Measurements from ENCODE around the gene POM121L2. TPM values are rescaled to one million over a fixed set of nuclear protein-coding genes. Genes with fewer than 3 reads are reported as not detected.
"Not testable (repeated sequence)": the region's sequence is repeated elsewhere in the genome, so short reads cannot be mapped to it uniquely, and the experiment has no call there.

Gene POM121L2
- polyA plus RNA-seq, 3 donors from 2014 or later, result not detected

DNA sequence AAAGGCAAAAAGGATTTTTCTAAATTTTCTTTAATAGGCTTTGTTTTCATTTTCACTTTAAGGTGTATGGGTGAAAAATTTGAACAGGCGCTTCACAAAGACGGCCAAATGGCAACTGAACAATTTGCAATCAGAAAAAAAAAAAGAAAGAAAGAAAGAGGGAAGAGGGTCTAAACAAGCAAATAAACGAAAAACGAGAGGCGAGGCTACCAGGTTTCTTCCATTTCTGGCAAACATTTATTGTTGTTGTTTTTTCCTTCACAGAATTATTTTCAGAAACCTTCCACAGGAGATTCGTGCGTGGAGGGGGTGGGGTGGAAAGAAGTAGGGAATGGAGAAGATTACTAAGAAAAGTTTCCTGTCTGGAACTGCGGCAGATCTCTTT is 24.3 kb downstream of the POM121L2 start:
- peaks cover 65 to 88% (median 82%) of the 10 kb centered on the region in 3 donors for H3K27me3 Mint-ChIP-seq (ENCODE audit: low read depth in 3 of 3)
- peaks cover 9 to 29% (median 22%) of the 10 kb centered on the region in 3 donors for H3K36me3 Mint-ChIP-seq
- peaks cover 0 to 4% of the 10 kb centered on the region in 2 donors for H3K4me1 Mint-ChIP-seq
- H3K4me3 Mint-ChIP-seq, result no peak overlapping the region
- no peak for DNase-seq
- no peak overlapping the region for H3K27ac Mint-ChIP-seq
- H3K9me3 Mint-ChIP-seq, result peaks cover 35 to 86% (median 56%) of the 10 kb centered on the region in 6 donors

DNA sequence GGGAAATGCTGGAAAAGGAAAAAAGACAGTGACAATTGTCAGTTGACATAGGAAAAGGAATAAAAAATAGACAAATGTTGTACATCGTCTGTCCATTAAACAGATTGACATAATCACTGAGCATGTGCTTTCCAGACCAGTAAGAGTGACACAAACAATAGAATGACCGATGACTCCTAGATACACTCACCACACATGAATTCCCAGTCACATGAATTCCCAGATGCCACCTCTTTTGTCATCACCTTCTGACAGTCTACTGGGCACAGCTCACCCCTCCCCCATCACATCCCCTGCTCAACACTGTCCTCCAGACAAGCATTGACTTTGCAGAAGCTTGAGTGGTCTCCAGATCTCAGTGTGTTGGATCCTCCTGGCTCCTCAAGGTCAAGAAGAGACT is 25.9 kb downstream of the POM121L2 start:
- H3K27ac Mint-ChIP-seq, result no peak overlapping the region

DNA sequence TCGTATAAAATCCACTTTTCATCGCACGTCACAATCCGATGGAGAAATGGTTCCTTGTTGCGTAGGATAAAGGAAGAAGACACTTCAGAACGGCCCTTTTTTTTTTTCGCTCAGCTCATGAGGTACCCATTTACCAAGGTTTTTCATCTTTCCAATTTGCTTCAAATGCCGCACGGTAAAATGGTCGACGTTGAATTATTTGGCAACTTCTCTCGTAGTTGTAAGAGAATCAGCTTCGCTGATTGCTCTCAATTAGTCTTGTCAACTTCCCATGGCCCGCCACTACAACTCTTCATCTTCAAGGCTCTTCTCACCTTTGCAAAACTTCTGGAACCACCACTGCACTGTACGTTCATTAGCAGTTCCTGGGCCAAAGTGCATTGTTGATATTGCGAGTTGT is 28.8 kb downstream of the POM121L2 start:
- H3K36me3 Mint-ChIP-seq, result peaks cover 5 to 36% (median 20%) of the 10 kb centered on the region in 3 donors
- peaks cover 0 to 3% of the 10 kb centered on the region in 2 donors for H3K4me1 Mint-ChIP-seq
- H3K27me3 Mint-ChIP-seq (ENCODE audit: low read depth in 3 of 3), result peaks cover 57 to 83% (median 82%) of the 10 kb centered on the region in 3 donors
- H3K4me3 Mint-ChIP-seq, result peak overlapping the region in 2 of 5 donors; percentile 18 to 56
- peak overlapping the region in 3 of 6 donors; percentile 65 to 82 (median 76) for H3K27ac Mint-ChIP-seq
- H3K9me3 Mint-ChIP-seq, result peaks cover 21 to 79% (median 54%) of the 10 kb centered on the region in 6 donors
- no peak for DNase-seq

More for the DNA sequence above, 25.9 kb downstream of the POM121L2 start:
- no peak overlapping the region for H3K4me3 Mint-ChIP-seq
- H3K9me3 Mint-ChIP-seq, result peaks cover 29 to 89% (median 53%) of the 10 kb centered on the region in 6 donors
- peaks cover 65 to 86% (median 81%) of the 10 kb centered on the region in 3 donors for H3K27me3 Mint-ChIP-seq (ENCODE audit: low read depth in 3 of 3)
- DNase-seq, result no peak
- peaks cover 5 to 32% (median 20%) of the 10 kb centered on the region in 3 donors for H3K36me3 Mint-ChIP-seq
- H3K4me1 Mint-ChIP-seq, result peaks cover 0 to 4% of the 10 kb centered on the region in 2 donors

DNA sequence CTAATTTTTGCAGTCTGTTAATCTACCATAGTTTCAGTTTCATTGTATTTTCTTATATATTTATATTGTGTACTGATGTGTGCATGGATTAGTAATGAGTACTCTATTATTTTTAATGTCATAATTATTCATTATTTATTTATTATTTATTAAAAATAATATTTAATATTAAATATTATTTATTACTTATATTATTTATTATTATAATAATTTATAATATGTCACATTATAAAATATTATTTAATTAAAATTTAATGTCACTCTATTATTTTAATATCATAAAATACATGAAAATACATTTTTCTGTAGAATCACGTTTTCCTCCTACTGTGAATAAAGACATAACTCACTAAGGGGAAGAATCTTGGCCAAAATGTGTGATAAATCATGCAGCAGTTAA is 30.5 kb downstream of the POM121L2 start:
- peaks cover 50 to 81% (median 79%) of the 10 kb centered on the region in 3 donors for H3K27me3 Mint-ChIP-seq (ENCODE audit: low read depth in 3 of 3)
- H3K9me3 Mint-ChIP-seq, result peaks cover 20 to 75% (median 52%) of the 10 kb centered on the region in 6 donors
- no peak for DNase-seq
- H3K4me1 Mint-ChIP-seq, result peaks cover 0 to 3% of the 10 kb centered on the region in 2 donors
- H3K4me3 Mint-ChIP-seq, result no peak overlapping the region
- H3K27ac Mint-ChIP-seq, result no peak overlapping the region
- H3K36me3 Mint-ChIP-seq, result peaks cover 5 to 39% (median 16%) of the 10 kb centered on the region in 3 donors

DNA sequence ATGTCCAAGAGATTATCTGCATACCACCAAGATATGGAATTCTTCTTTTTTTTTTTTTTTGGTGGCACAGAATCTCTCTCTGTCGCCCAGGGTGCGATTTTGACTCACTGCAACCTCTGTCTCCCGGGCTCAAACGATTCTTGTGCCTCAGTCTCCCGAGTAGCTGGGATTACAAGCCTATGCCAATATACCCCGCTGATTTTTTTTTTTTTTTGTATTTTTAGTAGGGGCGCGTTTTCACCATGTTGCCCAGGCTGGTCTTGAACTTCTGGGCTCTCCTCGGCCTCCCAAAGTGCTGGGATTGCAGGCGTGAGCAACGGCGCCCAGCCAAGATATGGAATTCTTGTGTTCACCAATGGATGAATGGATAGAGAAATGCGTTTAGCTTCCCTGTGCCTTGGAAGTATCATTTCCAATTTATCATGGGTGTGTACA is 31.0 kb downstream of the POM121L2 start:
- H3K27ac Mint-ChIP-seq, result no peak overlapping the region
- no peak for DNase-seq

DNA sequence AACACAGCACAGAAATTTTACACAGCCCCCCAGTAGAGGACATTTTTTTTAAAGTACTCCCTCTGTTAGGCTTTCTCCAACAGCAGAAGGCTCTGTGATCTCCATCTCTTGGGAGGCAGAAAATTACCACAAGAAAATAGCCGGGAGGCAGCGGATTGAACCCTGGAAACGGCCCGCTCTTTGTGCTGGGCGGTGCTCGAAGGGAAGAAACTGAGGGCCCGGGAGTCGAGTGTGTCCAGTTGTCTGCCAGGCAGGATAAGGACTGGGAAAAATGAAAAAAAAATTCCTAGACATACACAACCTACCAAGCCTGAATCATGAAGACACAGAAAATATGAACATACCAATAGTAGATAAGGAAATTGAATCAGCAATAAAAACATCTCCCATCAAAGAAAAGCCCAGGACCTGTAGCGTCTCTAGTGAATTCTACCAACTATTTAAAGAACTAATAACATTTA is 31.5 kb downstream of the POM121L2 start:
- Mint-ChIP-seq H3K9me3 (peaks cover 18 to 75% (median 47%) of the 10 kb centered on the region in 6 donors), H3K36me3 (peaks cover 11 to 38% (median 16%) of the 10 kb centered on the region in 3 donors), H3K4me1 (peaks cover 0 to 3% of the 10 kb centered on the region in 2 donors), H3K27ac (no peak overlapping the region), H3K27me3 (ENCODE audit: low read depth in 3 of 3) (peaks cover 53 to 84% (median 74%) of the 10 kb centered on the region in 3 donors), H3K4me3 (peak overlapping the region in 1 of 5 donors; percentile 4)
- DNase-seq, result no peak

More for the DNA sequence above, 31.0 kb downstream of the POM121L2 start:
- peaks cover 20 to 75% (median 49%) of the 10 kb centered on the region in 6 donors for H3K9me3 Mint-ChIP-seq
- H3K27me3 Mint-ChIP-seq (ENCODE audit: low read depth in 3 of 3), result peaks cover 48 to 81% (median 75%) of the 10 kb centered on the region in 3 donors
- H3K4me3 Mint-ChIP-seq, result no peak overlapping the region
- peaks cover 7 to 38% (median 16%) of the 10 kb centered on the region in 3 donors for H3K36me3 Mint-ChIP-seq
- peaks cover 0 to 3% of the 10 kb centered on the region in 2 donors for H3K4me1 Mint-ChIP-seq

DNA sequence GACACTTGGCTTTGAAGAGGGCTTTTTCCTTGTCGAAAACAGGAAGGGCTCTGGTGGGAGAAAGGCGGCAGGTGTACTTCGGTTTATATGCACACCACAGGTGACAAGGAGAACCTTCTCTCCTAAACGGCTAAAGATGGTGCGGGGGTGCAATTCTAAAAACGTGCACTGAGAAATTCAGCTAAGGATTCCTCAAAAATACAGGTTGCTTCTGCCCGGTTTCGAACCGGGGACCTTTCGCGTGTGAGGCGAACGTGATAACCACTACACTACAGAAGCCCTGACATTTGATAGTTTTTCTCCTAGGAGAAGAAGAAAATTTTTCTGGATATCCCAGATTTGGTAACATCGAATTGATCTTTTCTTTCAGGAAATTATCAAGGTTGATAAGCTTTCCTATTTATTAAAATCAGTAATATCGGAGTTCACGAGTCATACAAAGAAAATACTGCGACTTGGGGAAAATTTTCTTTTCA is 32.0 kb downstream of the POM121L2 start:
- Mint-ChIP-seq H3K36me3 (peaks cover 7 to 34% (median 16%) of the 10 kb centered on the region in 3 donors), H3K4me3 (no peak overlapping the region), H3K27me3 (ENCODE audit: low read depth in 3 of 3) (peaks cover 55 to 81% (median 71%) of the 10 kb centered on the region in 3 donors), H3K27ac (no peak overlapping the region), H3K4me1 (peaks cover 0 to 3% of the 10 kb centered on the region in 2 donors), H3K9me3 (peaks cover 17 to 70% (median 43%) of the 10 kb centered on the region in 6 donors)
- no peak for DNase-seq

DNA sequence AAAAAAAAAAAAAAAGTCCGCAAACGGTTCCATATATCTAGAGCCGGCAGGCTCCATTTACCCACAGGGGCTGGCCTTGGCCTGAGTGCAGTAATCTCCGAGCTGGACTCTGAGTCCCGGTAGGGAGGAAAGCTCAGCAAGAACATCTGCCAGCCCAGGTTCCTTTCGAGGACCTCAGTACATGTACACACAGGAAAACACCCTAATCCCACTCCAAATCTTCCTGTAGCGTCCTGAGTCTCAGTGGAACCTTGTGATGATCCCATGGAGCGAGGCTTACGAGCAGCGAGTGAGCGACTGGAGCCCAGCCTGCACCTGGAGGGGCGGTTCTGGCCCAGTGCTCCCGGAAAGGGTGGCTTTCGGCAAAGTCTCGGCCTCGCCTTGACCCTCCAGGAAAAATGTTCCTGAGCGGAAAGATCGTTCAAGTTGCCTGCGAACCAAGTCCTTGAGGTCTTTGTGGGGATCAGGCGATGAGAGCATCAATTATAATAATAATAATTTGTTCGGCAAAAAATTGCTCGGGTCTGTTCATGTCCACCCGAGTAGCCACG is 32.5 kb downstream of the POM121L2 start:
- Mint-ChIP-seq H3K4me3 (peak overlapping the region in 2 of 5 donors; percentile 21 to 27), H3K27me3 (ENCODE audit: low read depth in 3 of 3) (peaks cover 52 to 79% (median 67%) of the 10 kb centered on the region in 3 donors), H3K27ac (no peak overlapping the region), H3K9me3 (peaks cover 12 to 65% (median 37%) of the 10 kb centered on the region in 6 donors), H3K4me1 (peaks cover 0 to 3% of the 10 kb centered on the region in 2 donors), H3K36me3 (peaks cover 7 to 34% (median 12%) of the 10 kb centered on the region in 3 donors)
- no peak for DNase-seq

DNA sequence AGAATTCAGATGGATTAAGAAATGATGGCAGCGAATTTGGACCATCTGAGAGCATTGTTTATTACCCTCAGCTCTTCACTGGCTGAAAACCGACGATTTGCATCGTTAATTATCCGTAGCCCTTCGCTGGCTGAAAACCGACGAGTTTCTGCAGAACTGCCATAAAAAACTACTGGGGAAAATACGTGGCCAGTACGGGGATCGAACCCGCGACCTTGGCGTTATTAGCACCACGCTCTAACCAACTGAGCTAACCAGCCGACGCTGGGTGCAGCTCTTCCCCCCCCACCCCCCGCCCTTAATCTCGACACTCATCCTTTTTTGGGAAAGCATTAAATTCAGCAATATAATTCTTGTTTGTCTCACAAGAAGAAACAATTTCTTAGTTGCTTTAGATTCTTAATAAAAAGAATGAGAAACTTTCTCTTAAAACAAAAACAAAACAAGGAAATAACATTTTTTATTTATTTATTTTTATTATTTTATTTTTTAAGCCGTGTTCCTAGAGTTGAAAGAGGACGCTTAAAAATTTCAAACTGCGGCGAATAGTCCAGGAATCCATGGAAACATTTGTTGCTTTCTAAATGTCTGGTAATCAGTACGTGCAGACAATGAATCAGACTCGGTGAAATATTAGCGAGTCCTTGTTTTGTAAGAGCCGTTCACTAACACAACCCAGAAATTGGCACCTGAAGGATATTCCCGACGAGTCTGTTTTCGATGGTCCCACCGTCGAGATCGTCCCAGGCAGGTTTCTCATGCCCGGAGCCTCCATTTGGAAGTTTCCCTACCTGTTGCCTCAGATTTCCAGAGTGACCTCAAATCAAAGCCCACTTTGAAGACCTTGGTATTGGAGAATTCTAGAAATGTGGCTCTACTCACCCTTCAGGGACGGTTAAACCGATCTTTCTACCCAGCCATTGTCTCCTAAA is 36.8 kb downstream of the POM121L2 start:
- Mint-ChIP-seq H3K9me3 (peaks cover 0 to 32% (median 13%) of the 10 kb centered on the region in 6 donors), H3K36me3 (peaks cover 0 to 12% (median 10%) of the 10 kb centered on the region in 3 donors), H3K27me3 (ENCODE audit: low read depth in 3 of 3) (peaks cover 36 to 72% (median 37%) of the 10 kb centered on the region in 3 donors), H3K27ac (no peak overlapping the region), H3K4me1 (peaks cover 0 to 2% of the 10 kb centered on the region in 2 donors), H3K4me3 (no peak overlapping the region)
- DNase-seq, result no peak

DNA sequence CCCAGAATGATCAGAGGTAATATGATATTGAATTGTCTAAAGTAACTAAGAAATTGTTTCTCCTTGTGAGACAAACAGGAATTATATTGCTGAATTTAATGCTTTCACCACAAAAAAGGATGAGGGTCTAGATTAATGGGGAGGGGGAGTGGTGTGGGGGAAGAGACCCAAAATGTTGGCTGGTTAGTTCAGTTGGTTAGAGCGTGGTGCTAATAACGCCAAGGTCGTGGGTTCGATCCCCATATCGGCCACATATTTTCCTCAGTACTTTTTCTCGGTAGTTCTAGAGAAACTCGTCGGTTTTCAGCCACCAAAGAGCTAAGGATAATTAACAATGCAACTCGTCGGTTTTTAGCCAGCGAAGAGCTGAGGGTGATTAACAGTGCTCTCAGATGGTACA is 38.3 kb downstream of the POM121L2 start:
- Mint-ChIP-seq H3K4me1 (no peaks in the 10 kb centered on the region), H3K9me3 (peaks cover 0 to 23% (median 8%) of the 10 kb centered on the region in 6 donors), H3K36me3 (peaks cover 0 to 12% (median 10%) of the 10 kb centered on the region in 3 donors), H3K4me3 (peak overlapping the region in 1 of 5 donors; percentile 2), H3K27me3 (ENCODE audit: low read depth in 3 of 3) (peaks cover 21 to 62% (median 28%) of the 10 kb centered on the region in 3 donors), H3K27ac (no peak overlapping the region)
- no peak for DNase-seq

DNA sequence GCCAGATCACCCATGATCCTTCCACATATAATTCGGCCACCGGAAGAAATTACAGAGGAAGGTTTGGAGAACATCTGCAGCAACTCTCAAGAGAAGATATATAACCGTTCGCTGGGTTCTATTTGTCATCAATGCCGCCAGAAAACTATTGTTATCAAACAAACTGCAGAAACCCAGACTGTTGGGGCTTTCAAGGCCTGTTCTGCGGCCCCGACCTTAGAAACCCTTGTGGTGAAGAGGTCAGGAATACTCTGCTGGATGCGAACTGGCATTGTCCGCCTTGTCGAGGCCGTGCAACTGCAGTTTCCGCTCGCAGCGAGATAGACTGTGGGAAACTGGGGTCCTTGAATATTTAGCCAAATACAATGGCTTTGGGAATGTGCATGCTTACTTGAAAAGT is 43.3 kb downstream of the POM121L2 start:
- H3K4me1 Mint-ChIP-seq, result no peaks in the 10 kb centered on the region
- DNase-seq, result no peak

DNA sequence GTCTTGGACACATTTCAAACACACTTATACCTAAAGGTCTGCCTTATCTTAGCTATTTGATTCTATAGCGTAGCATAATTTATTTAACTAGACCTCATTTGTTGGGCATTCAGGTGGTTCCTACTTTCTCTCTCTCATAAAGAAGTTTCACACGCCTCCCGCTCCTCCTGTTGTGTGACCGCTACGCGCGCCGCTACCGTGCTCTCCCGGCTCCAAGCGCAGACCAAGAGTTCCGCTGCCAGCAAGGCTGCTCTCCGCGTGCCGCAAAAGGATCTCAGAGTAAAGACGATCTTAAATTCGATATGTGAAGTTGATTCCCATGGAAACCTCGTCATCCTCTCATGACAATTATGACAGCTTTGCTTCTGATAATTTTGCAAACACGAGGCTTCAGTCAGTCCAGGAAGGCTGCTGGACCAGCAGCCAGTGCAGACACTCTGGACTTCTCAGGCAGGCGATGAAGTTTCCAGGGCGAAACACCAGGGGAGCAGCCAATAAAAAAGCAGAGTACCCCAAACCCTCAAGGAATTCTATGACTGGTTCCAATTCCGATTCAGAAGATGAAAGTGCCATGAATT is 44.1 kb downstream of the POM121L2 start:
- Mint-ChIP-seq H3K27me3 (ENCODE audit: low read depth in 3 of 3) (peaks cover 8 to 44% (median 18%) of the 10 kb centered on the region in 3 donors), H3K27ac (no peak overlapping the region), H3K4me3 (no peak overlapping the region), H3K4me1 (no peaks in the 10 kb centered on the region), H3K9me3 (peaks cover 0 to 7% (median 0%) of the 10 kb centered on the region in 6 donors), H3K36me3 (no peaks in the 10 kb centered on the region)
- DNase-seq, result no peak

More for the DNA sequence above, 43.3 kb downstream of the POM121L2 start:
- Mint-ChIP-seq H3K36me3 (peaks cover 0 to 3% (median 0%) of the 10 kb centered on the region in 3 donors), H3K27ac (no peak overlapping the region), H3K4me3 (no peak overlapping the region), H3K9me3 (peaks cover 0 to 7% (median 0%) of the 10 kb centered on the region in 6 donors), H3K27me3 (ENCODE audit: low read depth in 3 of 3) (peaks cover 14 to 46% (median 19%) of the 10 kb centered on the region in 3 donors)

DNA sequence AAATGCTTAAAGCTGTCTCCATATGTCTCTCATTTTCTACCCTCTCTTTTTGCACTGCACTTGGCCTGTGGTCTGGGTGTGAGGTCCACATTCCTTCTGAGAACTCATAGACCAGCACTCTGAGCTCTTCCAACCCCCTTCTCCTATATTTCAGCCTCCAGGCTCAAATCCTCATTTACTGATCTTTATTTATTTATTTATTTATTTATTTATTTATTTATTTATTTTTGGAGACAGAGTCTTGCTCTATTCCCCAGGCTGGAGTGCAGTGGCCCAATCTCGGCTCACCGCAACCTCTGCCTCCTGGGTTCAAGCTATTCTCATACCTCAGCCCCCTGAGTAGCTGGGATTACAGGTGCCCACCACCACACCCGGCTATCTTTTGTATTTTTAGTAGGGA is 45.1 kb downstream of the POM121L2 start:
- H3K4me3 Mint-ChIP-seq, DNase-seq, H3K36me3 Mint-ChIP-seq, H3K4me1 Mint-ChIP-seq, H3K27ac Mint-ChIP-seq, H3K9me3 Mint-ChIP-seq: not testable (repeated sequence)
- peaks cover 11 to 40% (median 13%) of the 10 kb centered on the region in 3 donors for H3K27me3 Mint-ChIP-seq (ENCODE audit: low read depth in 3 of 3)
